ENCODE results near the gene LYPD6.
"Not testable (repeated sequence)": the region's sequence is repeated elsewhere in the genome, so short reads cannot be mapped to it uniquely, and the experiment has no call there.

Gene LYPD6

DNA sequence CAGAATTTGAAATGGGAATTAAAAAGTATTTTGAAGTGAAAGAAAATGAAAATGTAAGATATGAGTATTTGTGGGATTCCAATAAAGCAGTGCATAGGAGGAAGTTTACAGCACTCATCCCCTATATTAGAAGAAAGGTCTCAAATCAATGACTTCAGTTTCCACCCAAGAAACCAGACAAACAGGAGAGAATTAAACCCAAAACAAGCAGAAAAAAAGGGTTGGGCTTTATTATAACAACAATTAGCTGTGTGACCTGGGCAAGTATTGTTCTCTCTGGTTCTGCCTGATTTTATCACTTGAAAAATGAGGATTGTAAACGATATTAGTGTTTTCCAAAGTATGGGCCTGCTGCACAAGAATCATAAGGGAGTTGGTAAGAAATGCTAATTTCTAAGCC is 18.3 kb upstream of the LYPD6 start:
- H3K4me3 ChIP-seq (ENCODE audit: low read depth, low read length): no peak overlapping the region
- TF ChIP-seq, protein P1, sequence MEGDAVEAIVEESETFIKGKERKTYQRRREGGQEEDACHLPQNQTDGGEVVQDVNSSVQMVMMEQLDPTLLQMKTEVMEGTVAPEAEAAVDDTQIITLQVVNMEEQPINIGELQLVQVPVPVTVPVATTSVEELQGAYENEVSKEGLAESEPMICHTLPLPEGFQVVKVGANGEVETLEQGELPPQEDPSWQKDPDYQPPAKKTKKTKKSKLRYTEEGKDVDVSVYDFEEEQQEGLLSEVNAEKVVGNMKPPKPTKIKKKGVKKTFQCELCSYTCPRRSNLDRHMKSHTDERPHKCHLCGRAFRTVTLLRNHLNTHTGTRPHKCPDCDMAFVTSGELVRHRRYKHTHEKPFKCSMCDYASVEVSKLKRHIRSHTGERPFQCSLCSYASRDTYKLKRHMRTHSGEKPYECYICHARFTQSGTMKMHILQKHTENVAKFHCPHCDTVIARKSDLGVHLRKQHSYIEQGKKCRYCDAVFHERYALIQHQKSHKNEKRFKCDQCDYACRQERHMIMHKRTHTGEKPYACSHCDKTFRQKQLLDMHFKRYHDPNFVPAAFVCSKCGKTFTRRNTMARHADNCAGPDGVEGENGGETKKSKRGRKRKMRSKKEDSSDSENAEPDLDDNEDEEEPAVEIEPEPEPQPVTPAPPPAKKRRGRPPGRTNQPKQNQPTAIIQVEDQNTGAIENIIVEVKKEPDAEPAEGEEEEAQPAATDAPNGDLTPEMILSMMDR (IDR thresholded peaks at IDR 0.05; ENCODE audit: borderline replicate concordance, insufficient read depth, low read depth, low read length): no peak

DNA sequence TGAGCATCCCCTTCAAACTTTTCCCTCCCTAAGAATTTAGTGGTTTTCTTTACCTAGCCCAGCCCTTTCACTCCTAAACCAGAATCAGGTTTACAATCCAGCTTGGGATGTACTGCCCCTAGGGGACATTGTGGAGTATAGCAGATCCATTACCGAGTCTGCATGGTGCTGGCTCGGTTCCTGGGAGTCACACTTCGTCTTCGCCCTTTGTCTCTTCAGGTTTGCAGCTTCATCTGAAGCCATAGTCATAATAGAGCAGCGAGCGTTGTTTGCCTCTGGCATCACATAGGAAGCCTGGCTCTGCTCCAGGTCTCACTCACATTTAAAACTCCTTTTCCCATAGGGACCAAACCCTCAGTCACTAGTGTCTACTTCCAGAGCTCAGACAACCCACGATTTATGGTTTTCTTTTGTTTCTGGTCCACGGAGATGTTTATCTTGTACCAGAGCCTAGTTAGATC is 16.8 kb upstream of the LYPD6 start:
- no peak overlapping the region for H3K4me3 ChIP-seq (ENCODE audit: low read depth, low read length)
- TF ChIP-seq, protein P1 (IDR thresholded peaks at IDR 0.05; ENCODE audit: borderline replicate concordance, insufficient read depth, low read depth, low read length): peak; percentile 89

DNA sequence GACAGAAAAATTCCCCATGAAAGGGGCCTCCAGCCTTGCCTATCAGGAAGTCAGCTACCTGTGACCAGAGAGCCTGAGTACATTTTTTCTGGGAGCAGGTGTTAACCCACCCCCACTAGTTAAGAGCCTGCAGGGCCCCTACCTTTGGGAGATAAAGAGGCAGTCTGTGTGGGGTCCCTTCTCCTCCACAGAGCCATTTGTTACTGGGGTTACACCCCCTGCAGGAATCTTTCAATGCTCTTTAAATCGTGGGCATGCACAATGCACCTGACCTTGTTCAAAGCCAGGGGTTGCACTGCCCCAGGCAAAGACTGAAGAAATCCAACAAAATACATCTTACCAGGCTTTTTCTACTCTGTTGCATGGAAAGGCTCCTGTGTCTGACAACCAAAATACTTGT is 15.7 kb upstream of the LYPD6 start:
- TF ChIP-seq, protein P1 (IDR thresholded peaks at IDR 0.05; ENCODE audit: borderline replicate concordance, insufficient read depth, low read depth, low read length): no peak
- H3K4me3 ChIP-seq (ENCODE audit: low read depth, low read length): no peak overlapping the region

DNA sequence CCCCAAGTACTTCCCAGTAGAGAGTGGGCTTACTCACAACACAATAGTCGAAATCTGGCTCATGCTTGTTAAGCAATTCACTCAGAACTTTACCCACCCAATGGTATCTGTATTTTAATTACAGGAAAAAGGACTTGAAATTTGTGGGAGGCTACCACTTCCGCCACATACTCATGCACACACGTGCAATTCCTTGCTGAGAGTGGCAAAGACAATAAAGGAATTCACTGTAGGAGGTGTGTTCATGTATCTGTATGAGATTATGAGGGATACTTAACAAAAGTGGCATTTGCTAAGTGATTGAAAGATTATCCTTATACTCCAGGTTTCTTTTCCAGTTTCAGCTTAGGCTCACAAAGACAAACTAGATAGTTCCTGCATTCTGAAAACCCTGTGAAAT is 14.9 kb upstream of the LYPD6 start:
- TF ChIP-seq, protein P1 (IDR thresholded peaks at IDR 0.05; ENCODE audit: borderline replicate concordance, insufficient read depth, low read depth, low read length): no peak

DNA sequence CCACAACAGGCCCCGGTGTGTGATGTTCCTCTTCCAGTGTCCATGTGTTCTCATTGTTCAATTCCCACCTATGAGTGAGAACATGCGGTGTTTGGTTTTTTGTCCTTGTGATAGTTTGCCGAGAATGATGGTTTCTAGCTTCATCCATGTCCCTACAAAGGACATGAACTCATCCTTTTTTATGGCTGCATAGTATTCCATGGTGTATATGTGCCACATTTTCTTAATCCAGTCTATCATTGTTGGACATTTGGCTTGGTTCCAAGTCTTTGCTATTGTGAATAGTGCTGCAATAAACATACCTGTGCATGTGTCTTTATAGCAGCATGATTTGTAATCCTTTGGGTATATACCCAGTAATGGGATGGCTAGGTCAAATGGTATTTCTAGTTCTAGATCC is 11.8 kb upstream of the LYPD6 start:
- H3K4me3 ChIP-seq (ENCODE audit: low read depth, low read length): not testable (repeated sequence)

More for the DNA sequence above, 14.9 kb upstream of the LYPD6 start:
- H3K4me3 ChIP-seq (ENCODE audit: low read depth, low read length): no peak overlapping the region

DNA sequence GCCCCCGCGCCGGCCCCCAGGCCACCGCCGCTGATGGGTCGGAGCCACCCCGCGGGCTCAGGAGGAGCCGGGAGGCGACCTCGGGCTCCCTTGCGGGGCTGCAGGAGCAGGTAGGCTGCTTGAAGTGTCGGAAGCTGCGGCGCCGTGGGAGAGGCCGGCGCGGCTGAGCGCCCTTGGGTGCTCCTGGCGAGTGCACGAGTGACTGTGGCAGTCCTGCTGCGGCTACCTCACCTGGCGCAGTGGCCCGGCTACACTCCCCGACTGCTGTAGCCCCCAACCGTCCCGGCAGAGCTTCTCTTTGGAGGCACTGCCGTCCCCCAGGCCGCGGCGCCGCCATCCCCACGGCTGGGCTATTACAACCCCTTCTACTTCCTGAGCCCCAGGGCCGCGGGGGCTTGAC is 10.0 kb upstream of the LYPD6 start:
- H3K4me3 ChIP-seq (ENCODE audit: low read depth, low read length): no peak overlapping the region
- TF ChIP-seq, protein P1 (IDR thresholded peaks at IDR 0.05; ENCODE audit: borderline replicate concordance, insufficient read depth, low read depth, low read length): no peak

DNA sequence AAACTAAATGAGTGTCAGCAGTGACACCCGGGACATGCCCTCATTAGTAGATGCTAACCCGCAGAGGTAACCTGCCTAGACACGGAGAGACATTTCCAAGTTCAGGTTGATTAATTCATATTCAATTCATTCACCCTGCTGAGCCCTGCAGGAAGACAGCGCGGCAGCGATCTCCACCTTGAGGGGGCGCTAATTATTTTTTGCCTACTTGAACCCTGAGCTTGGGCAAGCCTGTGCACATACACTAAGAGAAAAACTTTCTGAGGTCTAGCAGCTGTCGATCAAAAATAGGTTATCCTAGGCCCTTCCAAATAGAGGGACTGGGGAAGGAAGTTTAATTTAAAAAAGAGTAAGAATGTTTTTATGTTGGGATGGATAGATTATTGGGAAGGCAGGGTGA is 1.3 kb upstream of the LYPD6 start:
- TF ChIP-seq, protein P1 (IDR thresholded peaks at IDR 0.05; ENCODE audit: borderline replicate concordance, insufficient read depth, low read depth, low read length): peak; percentile 43; the same call in 1 of the 2 replicates
- no peak overlapping the region for H3K4me3 ChIP-seq (ENCODE audit: low read depth, low read length)
